OCI-LY7 (cell line): ENCODE measurements around the gene ATP2A1. TPM values are rescaled to one million over a fixed set of nuclear protein-coding genes. Genes with fewer than 3 reads are reported as not detected.

Experiments used
- BruUV-seq: library from RNA; stranded (reverse); fragments of 400-500 nt; replicated peaks from 2 replicates; lab custom pipeline; 2021; lab: Mats Ljungman, UMichigan
- CTCF ChIA-PET: fragments of 300-600 bp; sonication (Branson Sonifier 250); formaldehyde crosslinking; loops from one replicate; lab custom pipeline; 2022; ENCODE audit warnings: antibody characterized with exemption; ENCODE audit not compliant: unreplicated experiment; lab: Charles Lee
- POLR2A ChIA-PET: fragments of 300-600 bp; sonication (Branson Sonifier 250); formaldehyde crosslinking; loops from one replicate; lab custom pipeline; 2022; ENCODE audit warnings: antibody characterized with exemption; lab: Charles Lee
- DNase-seq: peaks from one replicate; pipeline ENCODE4 v3.0.0-alpha.2; 2015; ENCODE audit warnings: low spot score
- H2AFZ ChIP-seq: fragments of 200-600 bp; sonication (generic), shearing (Covaris generic); 2 replicates; pipeline ENCODE4 v1.6.1; 2014; ENCODE audit warnings: mild to moderate bottlenecking, antibody characterized with exemption, low read length, moderate library complexity
- H3K27ac ChIP-seq: fragments of 200-600 bp; sonication (generic); 2 replicates; pipeline ENCODE4 v1.5.1; 2014; ENCODE audit warnings: mixed run types, low read depth, mild to moderate bottlenecking, moderate library complexity, low read length, inconsistent platforms; ENCODE audit not compliant: poor library complexity, severe bottlenecking
- H3K36me3 ChIP-seq: fragments of 200-600 bp; sonication (generic); 2 replicates; pipeline ENCODE4 v1.6.1; 2014; ENCODE audit warnings: mild to moderate bottlenecking, antibody characterized with exemption, low read length, moderate library complexity, mixed read lengths; ENCODE audit not compliant: insufficient read depth
- H3K4me1 ChIP-seq: fragments of 200-600 bp; sonication (generic); 2 replicates; pipeline ENCODE4 v1.5.1; 2014; ENCODE audit warnings: mild to moderate bottlenecking, low read length; ENCODE audit not compliant: insufficient read depth, poor library complexity, severe bottlenecking
- H3K4me2 ChIP-seq: fragments of 200-600 bp; sonication (generic); 2 replicates; pipeline ENCODE4 v1.6.1; 2014; ENCODE audit warnings: mild to moderate bottlenecking, low read length
- H3K4me3 ChIP-seq: fragments of 200-600 bp; sonication (generic); 2 replicates; pipeline ENCODE4 v1.5.1; 2014; ENCODE audit warnings: mild to moderate bottlenecking, low read depth, low read length; ENCODE audit not compliant: poor library complexity, severe bottlenecking
- H3K79me2 ChIP-seq: fragments of 200-600 bp; sonication (generic); 2 replicates; pipeline ENCODE4 v1.6.1; 2016; ENCODE audit warnings: low read depth, mild to moderate bottlenecking, low read length, moderate library complexity, mixed read lengths; ENCODE audit not compliant: insufficient read depth
- H3K9me2 ChIP-seq: fragments of 200-600 bp; sonication (generic); 2 replicates; pipeline ENCODE4 v1.6.1; 2016; ENCODE audit warnings: mild to moderate bottlenecking, low read length, mixed read lengths; ENCODE audit not compliant: insufficient read depth
- H3K9me3 ChIP-seq: fragments of 200-600 bp; sonication (generic); 2 replicates; pipeline ENCODE4 v1.6.1; 2014; ENCODE audit warnings: mild to moderate bottlenecking, mixed run types, low read length, mixed read lengths
- H4K20me1 ChIP-seq: fragments of 200-600 bp; sonication (generic); 2 replicates; pipeline ENCODE4 v1.6.1; 2014; ENCODE audit warnings: mild to moderate bottlenecking, antibody characterized with exemption, low read length, moderate library complexity, mixed read lengths; ENCODE audit not compliant: insufficient read depth
- EZH2phosphoT487 ChIP-seq: fragments of 200-600 bp; sonication (generic); IDR thresholded peaks from 2 replicates; pipeline ENCODE4 v1.6.1; 2018; ENCODE audit warnings: low read depth, borderline replicate concordance, mild to moderate bottlenecking, mixed run types, antibody characterized with exemption, low read length, moderate library complexity, mixed read lengths
- intact Hi-C: fragments of 100-400 bp; cut with micrococcal nuclease; formaldehyde crosslinking; loops from one replicate; pipeline ENCODE4 v1.10.0; 2022; ENCODE audit not compliant: unreplicated experiment
- total RNA-seq, 2 experiments: library from RNA; depleted of rRNA in 1 of 2; stranded (reverse); fragments of >200 nt in 1 of 2; shearing (Covaris generic) in 1 of 2; gene quantifications; 2 replicates each; pipeline ENCODE4 v1.2.3, GENCODE V29; 2014 to 2022
- TF ChIP-seq, protein P1 (sequence below): fragments of 200-600 bp; sonication (generic); conservative IDR thresholded peaks from 2 replicates; pipeline ENCODE4 v1.5.1; 2014; ENCODE audit warnings: mild to moderate bottlenecking, antibody characterized with exemption, low read length, moderate library complexity, mixed read lengths

The ATP2A1 gene
- total RNA-seq, 2 experiments from 2014 or later, result 5.0 TPM

DNA sequence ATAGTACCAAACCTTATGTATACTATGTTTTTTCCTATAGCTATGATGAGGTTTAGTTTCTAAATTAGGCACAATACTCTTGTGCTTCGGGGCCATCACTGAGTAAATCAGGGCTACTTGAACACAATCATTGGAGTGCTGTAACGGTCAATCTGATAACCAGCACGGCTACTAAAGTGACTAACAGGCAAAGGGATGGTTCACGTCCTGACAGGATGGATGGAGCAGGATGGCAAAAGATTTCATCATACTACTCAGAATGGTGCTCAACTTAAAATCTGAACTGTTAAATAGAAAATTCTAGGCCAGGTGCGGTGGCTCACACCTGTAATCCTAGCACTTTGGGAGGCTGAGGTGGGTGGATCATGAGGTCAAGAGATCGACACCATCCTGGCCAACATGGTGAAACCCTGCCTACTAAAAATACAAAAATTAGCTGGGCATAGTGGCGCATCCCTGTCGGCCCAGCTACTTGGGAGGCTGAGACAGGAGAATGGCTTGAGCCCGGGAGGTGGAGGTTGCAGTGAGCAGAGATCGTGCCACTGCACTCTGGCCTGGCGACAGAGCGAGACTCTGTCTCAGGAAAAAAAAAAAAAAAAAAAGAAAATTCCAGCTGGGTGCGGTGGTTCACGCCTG, 39.2 kb upstream of the ATP2A1 start:
- DNase-seq, result no peak
- Histone ChIP-seq H3K9me3 (no peaks in the 10 kb centered on the region), H3K9me2 (no peaks in the 10 kb centered on the region), H2AFZ (no peak overlapping the region), H3K4me2 (no peak overlapping the region), H3K4me3 (no peak overlapping the region), H4K20me1 (no peaks in the 10 kb centered on the region), H3K79me2 (peaks cover 3% of the 10 kb centered on the region; the same call in 1 of the 2 replicates), H3K27ac (no peak overlapping the region), H3K36me3 (peaks cover 91% of the 10 kb centered on the region), H3K4me1 (no peaks in the 10 kb centered on the region)
- no peak for TF ChIP-seq EZH2phosphoT487
- TF ChIP-seq, protein P1, sequence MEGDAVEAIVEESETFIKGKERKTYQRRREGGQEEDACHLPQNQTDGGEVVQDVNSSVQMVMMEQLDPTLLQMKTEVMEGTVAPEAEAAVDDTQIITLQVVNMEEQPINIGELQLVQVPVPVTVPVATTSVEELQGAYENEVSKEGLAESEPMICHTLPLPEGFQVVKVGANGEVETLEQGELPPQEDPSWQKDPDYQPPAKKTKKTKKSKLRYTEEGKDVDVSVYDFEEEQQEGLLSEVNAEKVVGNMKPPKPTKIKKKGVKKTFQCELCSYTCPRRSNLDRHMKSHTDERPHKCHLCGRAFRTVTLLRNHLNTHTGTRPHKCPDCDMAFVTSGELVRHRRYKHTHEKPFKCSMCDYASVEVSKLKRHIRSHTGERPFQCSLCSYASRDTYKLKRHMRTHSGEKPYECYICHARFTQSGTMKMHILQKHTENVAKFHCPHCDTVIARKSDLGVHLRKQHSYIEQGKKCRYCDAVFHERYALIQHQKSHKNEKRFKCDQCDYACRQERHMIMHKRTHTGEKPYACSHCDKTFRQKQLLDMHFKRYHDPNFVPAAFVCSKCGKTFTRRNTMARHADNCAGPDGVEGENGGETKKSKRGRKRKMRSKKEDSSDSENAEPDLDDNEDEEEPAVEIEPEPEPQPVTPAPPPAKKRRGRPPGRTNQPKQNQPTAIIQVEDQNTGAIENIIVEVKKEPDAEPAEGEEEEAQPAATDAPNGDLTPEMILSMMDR, result no peak
- intact Hi-C loops, result no loop called here
- CTCF ChIA-PET, result no interaction called here
- POLR2A ChIA-PET, result interaction anchor here (2.1 kb wide), 1 partner anchor 11 kb away, joined by 10 read pairs; no protein-coding TSS in a partner anchor
- BruUV-seq, result no TSS peak

DNA sequence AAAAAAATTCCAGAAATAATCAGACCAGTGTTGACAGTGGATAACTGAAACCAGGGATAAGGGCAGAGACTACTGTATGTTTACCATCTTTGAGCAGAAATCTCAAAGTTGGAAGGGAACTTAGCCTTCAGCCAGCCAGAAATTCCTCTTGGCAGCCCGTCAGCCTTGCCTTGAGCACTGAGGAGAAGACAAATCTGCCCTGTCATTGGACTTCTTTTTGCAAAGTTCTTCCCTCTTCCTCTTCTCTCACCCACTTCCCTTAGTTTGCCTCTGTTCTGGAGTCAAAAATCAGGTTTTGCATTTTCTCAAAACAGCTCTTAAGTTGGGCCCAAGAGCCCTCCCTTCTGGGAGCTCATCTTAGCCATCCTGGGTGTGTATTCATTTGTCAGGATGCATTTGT, 38.4 kb upstream of the ATP2A1 start:
- no peak overlapping the region for H2AFZ ChIP-seq
- no peak overlapping the region for H3K4me3 ChIP-seq
- H3K79me2 ChIP-seq, result peaks cover 10% of the 10 kb centered on the region
- H3K4me1 ChIP-seq, result peaks cover 5% of the 10 kb centered on the region
- BruUV-seq, result no TSS peak
- no peak for DNase-seq
- H3K9me2 ChIP-seq, result no peaks in the 10 kb centered on the region
- CTCF ChIA-PET, result no interaction called here
- H3K4me2 ChIP-seq, result no peak overlapping the region
- H3K36me3 ChIP-seq, result peaks cover 91% of the 10 kb centered on the region
- H3K9me3 ChIP-seq, result no peaks in the 10 kb centered on the region
- H3K27ac ChIP-seq, result peak overlapping the region; percentile 10
- intact Hi-C loops, result no loop called here
- no peak for TF ChIP-seq EZH2phosphoT487
- TF ChIP-seq, protein P1, result no peak
- POLR2A ChIA-PET, result interaction anchor here (2.1 kb wide), 1 partner anchor 12 kb away, joined by 10 read pairs; no protein-coding TSS in a partner anchor
- peaks cover 5% of the 10 kb centered on the region for H4K20me1 ChIP-seq

DNA sequence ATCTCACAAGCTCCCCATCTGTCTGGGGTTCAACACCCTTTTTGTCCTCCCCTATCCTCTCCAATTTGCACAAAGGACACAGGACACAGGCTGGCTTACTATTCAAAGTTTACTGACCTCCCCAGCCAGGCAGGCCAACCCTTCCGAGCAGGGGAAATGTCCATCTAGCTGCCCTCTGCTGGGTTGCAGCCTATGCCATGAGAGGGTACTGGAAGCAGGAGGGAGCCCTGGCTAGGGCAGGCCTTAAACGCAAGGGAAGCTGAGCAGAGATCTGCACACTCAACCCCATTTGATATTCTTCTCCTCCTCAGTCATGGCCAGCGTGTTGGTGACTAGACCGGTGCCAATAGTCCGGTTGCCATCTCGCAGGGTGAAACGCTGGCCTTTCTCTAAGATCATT, 35.6 kb upstream of the ATP2A1 start:
- CTCF ChIA-PET, result no interaction called here
- peaks cover 17% of the 10 kb centered on the region for H3K4me1 ChIP-seq
- peaks cover 31% of the 10 kb centered on the region for H3K79me2 ChIP-seq
- BruUV-seq, result no TSS peak
- H3K9me3 ChIP-seq, result no peaks in the 10 kb centered on the region
- POLR2A ChIA-PET, result interaction anchor here (0.9 to 1.2 kb wide), 3 partner anchors 15 to 222 kb away, joined by 3 to 5 read pairs (median 4); no protein-coding TSS in a partner anchor
- H2AFZ ChIP-seq, result no peak overlapping the region
- H3K36me3 ChIP-seq, result peaks cover 72% of the 10 kb centered on the region
- no peak overlapping the region for H3K4me3 ChIP-seq
- intact Hi-C loops, result no loop called here
- no peaks in the 10 kb centered on the region for H3K9me2 ChIP-seq
- TF ChIP-seq, protein P1, result no peak
- TF ChIP-seq EZH2phosphoT487, result no peak
- no peak overlapping the region for H3K27ac ChIP-seq
- no peak for DNase-seq
- H3K4me2 ChIP-seq, result no peak overlapping the region
- H4K20me1 ChIP-seq, result peaks cover 10% of the 10 kb centered on the region
